Lower leg skin (tissue), 4 donors: Measurements from ENCODE around the gene CALML6. TPM values are rescaled to one million over a fixed set of nuclear protein-coding genes. Genes with fewer than 3 reads are reported as not detected.

Source experiments
- DNase-seq, 2 donors: peaks; one replicate each; pipeline ENCODE4 v3.0.0-alpha.2; 2019; ENCODE audit warnings: low spot score in 2 of 2
- H3K4me3 ChIP-seq: fragments of 200-600 bp; sonication (generic); 2 replicates; pipeline ENCODE4 v1.5.1; 2017; ENCODE audit warnings: mild to moderate bottlenecking, low read depth; ENCODE audit not compliant: poor library complexity, severe bottlenecking
- POLR2A ChIP-seq, 2 donors: fragments of 450-650 bp; IDR thresholded peaks; one replicate each; pipeline ENCODE4 v1.6.1; 2016 to 2017; ENCODE audit warnings: antibody characterized with exemption in 2 of 2, mild to moderate bottlenecking in 1 of 2, moderate library complexity in 1 of 2
- WGBS, 2 donors: methylation state at CpG; one replicate each; pipeline ENCODE4 v1.1.5; 2018; 5-methylcytosine and 5-hydroxymethylcytosine counted together
- intact Hi-C: fragments of 100-400 bp; cut with DNase I; formaldehyde crosslinking; loops from one replicate; pipeline ENCODE4 v1.15.0; 2023; ENCODE audit warnings: low total_unique reads
- total RNA-seq, 4 donors: library from RNA; depleted of rRNA; stranded (reverse); fragments of >200 nt; gene quantifications; one replicate each; pipeline ENCODE4 v1.1.0, GENCODE V29; 2016
- TF ChIP-seq, protein P1 (sequence below), 3 donors: fragments of 450-650 bp; IDR thresholded peaks; one replicate each; pipeline ENCODE4 v1.5.1; 2016; ENCODE audit warnings: antibody characterized with exemption in 3 of 3, mild to moderate bottlenecking in 3 of 3, moderate library complexity in 2 of 3

CALML6 gene
- total RNA-seq, 4 donors from 2014 or later = 0.13 to 0.89 (median 0.65) TPM

DNA sequence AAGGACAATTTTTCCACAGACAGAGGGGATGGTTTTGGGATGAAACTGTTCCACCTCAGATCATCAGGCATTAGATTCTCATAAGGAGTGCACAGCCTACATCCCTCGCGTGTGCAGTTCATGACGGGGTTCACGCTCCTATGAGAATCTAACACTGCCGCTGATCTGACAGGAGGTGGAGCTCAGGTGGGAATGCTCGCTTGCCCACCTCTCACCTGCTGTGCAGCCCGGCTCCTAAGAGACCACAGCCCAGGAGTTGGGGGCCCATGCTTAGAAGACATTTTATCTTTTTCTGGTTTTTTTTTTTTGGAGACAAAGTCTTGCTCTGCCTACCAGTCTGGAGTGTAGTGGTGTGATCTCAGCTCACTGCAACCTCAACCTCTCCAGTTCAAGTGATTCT is 40.2 kb upstream of the CALML6 start:
- DNase-seq = no peak
- TF ChIP-seq POLR2A (IDR thresholded peaks at IDR 0.05) = no peak
- TF ChIP-seq, protein P1, sequence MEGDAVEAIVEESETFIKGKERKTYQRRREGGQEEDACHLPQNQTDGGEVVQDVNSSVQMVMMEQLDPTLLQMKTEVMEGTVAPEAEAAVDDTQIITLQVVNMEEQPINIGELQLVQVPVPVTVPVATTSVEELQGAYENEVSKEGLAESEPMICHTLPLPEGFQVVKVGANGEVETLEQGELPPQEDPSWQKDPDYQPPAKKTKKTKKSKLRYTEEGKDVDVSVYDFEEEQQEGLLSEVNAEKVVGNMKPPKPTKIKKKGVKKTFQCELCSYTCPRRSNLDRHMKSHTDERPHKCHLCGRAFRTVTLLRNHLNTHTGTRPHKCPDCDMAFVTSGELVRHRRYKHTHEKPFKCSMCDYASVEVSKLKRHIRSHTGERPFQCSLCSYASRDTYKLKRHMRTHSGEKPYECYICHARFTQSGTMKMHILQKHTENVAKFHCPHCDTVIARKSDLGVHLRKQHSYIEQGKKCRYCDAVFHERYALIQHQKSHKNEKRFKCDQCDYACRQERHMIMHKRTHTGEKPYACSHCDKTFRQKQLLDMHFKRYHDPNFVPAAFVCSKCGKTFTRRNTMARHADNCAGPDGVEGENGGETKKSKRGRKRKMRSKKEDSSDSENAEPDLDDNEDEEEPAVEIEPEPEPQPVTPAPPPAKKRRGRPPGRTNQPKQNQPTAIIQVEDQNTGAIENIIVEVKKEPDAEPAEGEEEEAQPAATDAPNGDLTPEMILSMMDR (IDR thresholded peaks at IDR 0.05) = no peak
- 89 to 98% methylated on average over 7 of the region's 7 CpGs for WGBS, 2 donors
- H3K4me3 ChIP-seq = no peak overlapping the region
- intact Hi-C loops = no loop called here

DNA sequence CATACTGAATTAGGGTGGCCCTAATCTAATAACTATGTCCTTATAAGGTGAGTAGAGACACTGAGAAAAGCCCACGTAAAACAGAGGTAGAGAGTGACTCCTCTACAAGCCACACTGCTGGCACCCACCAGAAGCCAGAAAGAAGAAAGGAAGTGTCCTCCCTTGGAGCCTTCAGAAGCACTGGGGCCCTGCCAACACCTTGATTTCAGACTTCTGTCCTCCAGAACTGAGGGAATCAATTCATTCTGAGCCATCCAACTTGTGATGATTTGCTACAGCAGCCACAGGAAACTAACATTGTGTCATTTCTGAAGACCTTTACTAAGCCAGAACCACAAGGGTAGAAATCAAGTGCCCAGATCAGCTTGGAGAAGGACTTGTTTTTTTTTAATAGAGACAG is 39.1 kb upstream of the CALML6 start:
- intact Hi-C loops = no loop called here
- TF ChIP-seq, protein P1 (IDR thresholded peaks at IDR 0.05) = no peak
- no peak for TF ChIP-seq POLR2A (IDR thresholded peaks at IDR 0.05)
- no peak overlapping the region for H3K4me3 ChIP-seq
- no peak for DNase-seq
- 70 to 81% methylated on average over 1 of the region's 1 CpG for WGBS, 2 donors

DNA sequence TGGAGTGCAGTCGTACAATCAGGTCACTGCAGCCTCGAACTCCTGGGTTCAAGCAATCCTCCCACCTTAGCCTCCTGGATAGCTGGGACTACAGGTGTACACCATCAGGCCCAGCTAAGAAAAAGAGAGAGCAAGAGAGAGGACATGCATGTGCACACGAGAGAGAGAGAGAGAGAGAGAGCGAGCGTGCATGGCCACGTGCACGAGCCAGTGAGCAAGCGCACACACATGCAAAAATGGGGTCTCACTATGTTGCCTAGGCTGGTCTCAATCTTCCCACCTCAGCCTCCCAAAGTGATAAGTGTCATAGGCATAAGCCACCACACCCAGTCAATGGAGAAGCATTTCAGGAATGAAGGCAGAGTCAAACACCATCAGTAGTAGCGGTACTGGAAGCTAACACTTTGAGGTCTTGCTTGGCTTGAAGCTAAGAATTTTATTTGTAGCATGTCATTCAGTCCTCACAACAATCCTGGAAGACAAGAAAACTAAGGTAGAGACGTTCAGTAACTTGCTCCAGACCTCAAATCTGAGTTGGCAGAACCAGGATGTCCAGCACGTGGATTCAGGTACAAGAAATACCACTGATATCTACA is 38.6 kb upstream of the CALML6 start:
- intact Hi-C loops = no loop called here
- no peak for TF ChIP-seq POLR2A (IDR thresholded peaks at IDR 0.05)
- TF ChIP-seq, protein P1 (IDR thresholded peaks at IDR 0.05) = no peak
- DNase-seq = no peak
- WGBS, 2 donors = 77 to 78% methylated on average over 11 of the region's 11 CpGs
- no peak overlapping the region for H3K4me3 ChIP-seq

DNA sequence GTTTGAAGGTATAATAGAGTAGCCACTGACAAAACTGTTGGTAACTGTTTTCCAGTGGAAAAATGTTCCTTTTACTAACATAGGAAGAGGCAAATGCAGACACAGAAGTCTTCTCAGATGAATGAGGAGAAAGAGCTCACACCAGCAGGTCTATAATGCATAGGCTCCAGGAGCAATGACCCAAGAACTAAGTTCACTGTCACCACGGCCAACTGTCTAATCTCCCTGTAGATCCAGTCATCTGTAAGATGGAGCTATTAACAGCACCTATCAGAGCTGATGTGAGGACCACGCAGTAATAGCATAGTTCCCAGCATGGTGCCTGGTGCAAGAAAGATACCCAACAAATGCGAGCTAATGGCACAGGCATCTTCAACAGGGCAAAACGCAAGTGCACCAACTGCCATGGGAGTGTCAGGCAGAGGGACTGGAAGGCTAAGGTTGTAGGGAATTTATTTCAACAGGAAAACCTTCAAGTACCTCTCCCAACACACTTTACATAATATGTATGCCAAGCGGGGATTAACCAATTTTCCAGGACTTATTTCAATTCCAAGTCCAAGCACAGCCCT is 37.1 kb upstream of the CALML6 start:
- intact Hi-C loops = no loop called here
- TF ChIP-seq POLR2A (IDR thresholded peaks at IDR 0.05) = no peak
- TF ChIP-seq, protein P1 (IDR thresholded peaks at IDR 0.05) = no peak
- no peak overlapping the region for H3K4me3 ChIP-seq
- DNase-seq = no peak
- 79 to 88% methylated on average over 5 of the region's 5 CpGs for WGBS, 2 donors

DNA sequence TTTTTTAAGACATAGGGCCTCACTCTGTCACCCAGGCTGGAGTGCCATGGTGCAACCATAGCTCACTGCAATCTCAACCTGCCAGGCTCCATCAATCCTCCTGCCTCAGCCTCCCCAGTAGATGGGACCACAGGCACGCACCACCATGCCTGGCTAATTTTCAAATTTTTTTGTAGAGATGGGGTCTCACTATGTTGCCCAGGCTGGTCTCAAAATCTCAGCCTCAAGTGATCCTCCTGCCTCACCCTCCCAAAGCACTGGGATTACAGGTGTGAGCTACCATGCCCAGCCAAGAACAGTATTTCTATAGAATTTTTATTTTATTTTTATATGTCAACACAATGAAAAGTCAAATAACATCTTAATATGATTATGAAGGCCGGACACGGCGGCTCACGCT is 35.1 kb upstream of the CALML6 start:
- no peak for DNase-seq
- intact Hi-C loops = no loop called here
- TF ChIP-seq, protein P1 (IDR thresholded peaks at IDR 0.05) = no peak
- no peak for TF ChIP-seq POLR2A (IDR thresholded peaks at IDR 0.05)
- H3K4me3 ChIP-seq = no peak overlapping the region
- 93 to 98% methylated on average over 5 of the region's 5 CpGs for WGBS, 2 donors
